Measurements from ENCODE around the gene MYPOP. TPM values are rescaled to one million over a fixed set of nuclear protein-coding genes. Genes with fewer than 3 reads are reported as not detected.
A peak's percentile ranks its signal among the peaks of the same experiment; 100 is the strongest.

MYPOP gene
- total and polyA plus RNA-seq, 9 of the 15 experiments (the other 6 are each of a cell fraction or from before 2014, with no cell fraction given) = 0.32 to 7.6 (median 1.6) TPM

DNA sequence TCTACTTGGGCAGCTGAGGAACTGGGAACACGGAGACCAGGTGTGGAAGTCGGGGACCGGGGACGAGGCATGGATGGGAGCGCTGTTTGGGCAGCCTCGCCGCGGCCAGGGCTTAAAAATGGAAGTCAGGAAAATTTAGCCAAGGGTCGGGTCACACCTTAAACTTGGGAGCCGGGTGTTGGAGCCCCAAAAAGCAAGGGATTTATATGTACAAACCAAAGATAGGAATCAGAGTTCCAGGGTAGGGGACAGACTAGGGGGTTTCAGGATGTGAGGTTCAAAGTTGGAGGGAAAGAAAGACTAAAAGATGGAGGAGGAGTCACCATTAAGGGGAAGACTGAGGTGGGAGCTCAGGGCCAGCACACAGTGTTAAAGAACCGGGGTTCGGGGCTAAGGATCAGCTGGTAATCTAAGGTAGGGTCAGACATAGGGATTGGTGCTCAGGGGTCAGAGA is 37.8 kb downstream of the MYPOP start:
- Histone ChIP-seq H3K4me1 (replicated peaks in 1 of 2; ENCODE audit: control insufficient read depth in 2 of 2, insufficient read depth in 2 of 2, low read length in 2 of 2) (peaks cover 23 to 45% of the 10 kb centered on the region in 2 experiments), H3K79me2 (ENCODE audit: control insufficient read depth, insufficient read depth, low read length) (peaks cover 51% of the 10 kb centered on the region), H2AFZ (ENCODE audit: low read depth, low read length) (peak overlapping the region; percentile 76), H3K4me2 (ENCODE audit: insufficient read depth, low read length) (peak overlapping the region; percentile 100), H3K4me3 (peak overlapping the region; percentile 95), H3K9me3 (replicated peaks; ENCODE audit: control insufficient read depth, insufficient read depth, low read depth, low read length) (no peaks in the 10 kb centered on the region), H4K20me1 (replicated peaks; ENCODE audit: control insufficient read depth, insufficient read depth, low read length) (no peaks in the 10 kb centered on the region), H3K27me3 (ENCODE audit: control insufficient read depth in 2 of 2, insufficient read depth in 2 of 2, low read length in 2 of 2) (no peaks in the 10 kb centered on the region), H3K9ac (ENCODE audit: insufficient read depth in 1 of 2, low read depth in 2 of 2, low read length in 2 of 2) (peak overlapping the region; percentile 52 to 94), H3K9me1 (ENCODE audit: control insufficient read depth, insufficient read depth, low read length) (peaks cover 2% of the 10 kb centered on the region), H3K27ac (ENCODE audit: extremely low read depth, low read depth, low read length) (peak overlapping the region; percentile 37; the same call in 2 of the 3 replicates), H3K36me3 (ENCODE audit: control insufficient read depth, insufficient read depth, low read length) (peaks cover 17% of the 10 kb centered on the region; the same call in 2 of the 3 replicates)
- 11% methylated on average over 12 of the region's 12 CpGs for WGBS (ENCODE audit: insufficient coverage, low coverage, missing lambda C conversion rate)
- no peak for ATAC-seq
- ChIA-PET POLR2A (interaction anchor here (0.5 to 2.1 kb wide), 11 partner anchors 8 to 755 kb away, joined by 3 to 11 read pairs (median 4); no protein-coding TSS in a partner anchor), CTCF (ENCODE audit: low intra/inter-chr PET ratio) (interaction anchor here (0.6 to 5.5 kb wide), 4 partner anchors 17 to 683 kb away, joined by 3 to 102 read pairs (median 10); partner anchors contain the start of gene IRF2BP1)
- intact Hi-C loops (cut with micrococcal nuclease) = no loop called here
- peak; percentile 26 for FAIRE-seq
- no TSS peak for BruUV-seq (replicated peaks)
- DNase-seq (ENCODE audit: extremely low read depth in 1 of 4, low spot score in 3 of 4) = no peak
- in situ Hi-C loops (cut with MboI) = no loop called here
- TF ChIP-seq, protein P1, sequence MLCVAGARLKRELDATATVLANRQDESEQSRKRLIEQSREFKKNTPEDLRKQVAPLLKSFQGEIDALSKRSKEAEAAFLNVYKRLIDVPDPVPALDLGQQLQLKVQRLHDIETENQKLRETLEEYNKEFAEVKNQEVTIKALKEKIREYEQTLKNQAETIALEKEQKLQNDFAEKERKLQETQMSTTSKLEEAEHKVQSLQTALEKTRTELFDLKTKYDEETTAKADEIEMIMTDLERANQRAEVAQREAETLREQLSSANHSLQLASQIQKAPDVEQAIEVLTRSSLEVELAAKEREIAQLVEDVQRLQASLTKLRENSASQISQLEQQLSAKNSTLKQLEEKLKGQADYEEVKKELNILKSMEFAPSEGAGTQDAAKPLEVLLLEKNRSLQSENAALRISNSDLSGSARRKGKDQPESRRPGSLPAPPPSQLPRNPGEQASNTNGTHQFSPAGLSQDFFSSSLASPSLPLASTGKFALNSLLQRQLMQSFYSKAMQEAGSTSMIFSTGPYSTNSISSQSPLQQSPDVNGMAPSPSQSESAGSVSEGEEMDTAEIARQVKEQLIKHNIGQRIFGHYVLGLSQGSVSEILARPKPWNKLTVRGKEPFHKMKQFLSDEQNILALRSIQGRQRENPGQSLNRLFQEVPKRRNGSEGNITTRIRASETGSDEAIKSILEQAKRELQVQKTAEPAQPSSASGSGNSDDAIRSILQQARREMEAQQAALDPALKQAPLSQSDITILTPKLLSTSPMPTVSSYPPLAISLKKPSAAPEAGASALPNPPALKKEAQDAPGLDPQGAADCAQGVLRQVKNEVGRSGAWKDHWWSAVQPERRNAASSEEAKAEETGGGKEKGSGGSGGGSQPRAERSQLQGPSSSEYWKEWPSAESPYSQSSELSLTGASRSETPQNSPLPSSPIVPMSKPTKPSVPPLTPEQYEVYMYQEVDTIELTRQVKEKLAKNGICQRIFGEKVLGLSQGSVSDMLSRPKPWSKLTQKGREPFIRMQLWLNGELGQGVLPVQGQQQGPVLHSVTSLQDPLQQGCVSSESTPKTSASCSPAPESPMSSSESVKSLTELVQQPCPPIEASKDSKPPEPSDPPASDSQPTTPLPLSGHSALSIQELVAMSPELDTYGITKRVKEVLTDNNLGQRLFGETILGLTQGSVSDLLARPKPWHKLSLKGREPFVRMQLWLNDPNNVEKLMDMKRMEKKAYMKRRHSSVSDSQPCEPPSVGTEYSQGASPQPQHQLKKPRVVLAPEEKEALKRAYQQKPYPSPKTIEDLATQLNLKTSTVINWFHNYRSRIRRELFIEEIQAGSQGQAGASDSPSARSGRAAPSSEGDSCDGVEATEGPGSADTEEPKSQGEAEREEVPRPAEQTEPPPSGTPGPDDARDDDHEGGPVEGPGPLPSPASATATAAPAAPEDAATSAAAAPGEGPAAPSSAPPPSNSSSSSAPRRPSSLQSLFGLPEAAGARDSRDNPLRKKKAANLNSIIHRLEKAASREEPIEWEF (CRISPR knock-in tag; IDR thresholded peaks at IDR 0.05) = no peak
- TF ChIP-seq CHCHD3 (CRISPR knock-in tag; IDR thresholded peaks at IDR 0.05) (no peak), GABPA (tag; conservative IDR thresholded peaks at IDR 0.05; ENCODE audit: low read depth) (no peak), PHF20 (IDR thresholded peaks at IDR 0.05; ENCODE audit: partially characterized antibody) (no peak), ZNF431 (CRISPR knock-in tag; IDR thresholded peaks at IDR 0.05) (0 out of 2 replicates have a peak, but pooled peaks have one; percentile 33), ZNF24 (IDR thresholded peaks at IDR 0.05) (no peak), MAZ (CRISPR knock-in tag; conservative IDR thresholded peaks at IDR 0.05 in 1 of 2, IDR thresholded peaks at IDR 0.05 in 1 of 2) (no peak), SMARCE1 (IDR thresholded peaks at IDR 0.05) (peak; percentile 23; the same call in 1 of the 2 replicates), CCAR2 (IDR thresholded peaks at IDR 0.05; ENCODE audit: low read depth, low read length) (no peak)
- TF ChIP-seq, protein P2, sequence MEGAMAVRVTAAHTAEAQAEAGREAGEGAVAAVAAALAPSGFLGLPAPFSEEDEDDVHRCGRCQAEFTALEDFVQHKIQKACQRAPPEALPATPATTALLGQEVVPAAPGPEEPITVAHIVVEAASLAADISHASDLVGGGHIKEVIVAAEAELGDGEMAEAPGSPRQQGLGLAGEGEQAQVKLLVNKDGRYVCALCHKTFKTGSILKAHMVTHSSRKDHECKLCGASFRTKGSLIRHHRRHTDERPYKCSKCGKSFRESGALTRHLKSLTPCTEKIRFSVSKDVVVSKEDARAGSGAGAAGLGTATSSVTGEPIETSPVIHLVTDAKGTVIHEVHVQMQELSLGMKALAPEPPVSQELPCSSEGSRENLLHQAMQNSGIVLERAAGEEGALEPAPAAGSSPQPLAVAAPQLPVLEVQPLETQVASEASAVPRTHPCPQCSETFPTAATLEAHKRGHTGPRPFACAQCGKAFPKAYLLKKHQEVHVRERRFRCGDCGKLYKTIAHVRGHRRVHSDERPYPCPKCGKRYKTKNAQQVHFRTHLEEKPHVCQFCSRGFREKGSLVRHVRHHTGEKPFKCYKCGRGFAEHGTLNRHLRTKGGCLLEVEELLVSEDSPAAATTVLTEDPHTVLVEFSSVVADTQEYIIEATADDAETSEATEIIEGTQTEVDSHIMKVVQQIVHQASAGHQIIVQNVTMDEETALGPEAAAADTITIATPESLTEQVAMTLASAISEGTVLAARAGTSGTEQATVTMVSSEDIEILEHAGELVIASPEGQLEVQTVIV (CRISPR knock-in tag; IDR thresholded peaks at IDR 0.05; ENCODE audit: borderline replicate concordance) = no peak
- TF ChIP-seq, protein P3, sequence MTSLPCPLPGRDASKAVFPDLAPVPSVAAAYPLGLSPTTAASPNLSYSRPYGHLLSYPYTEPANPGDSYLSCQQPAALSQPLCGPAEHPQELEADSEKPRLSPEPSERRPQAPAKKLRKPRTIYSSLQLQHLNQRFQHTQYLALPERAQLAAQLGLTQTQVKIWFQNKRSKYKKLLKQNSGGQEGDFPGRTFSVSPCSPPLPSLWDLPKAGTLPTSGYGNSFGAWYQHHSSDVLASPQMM (CRISPR knock-in tag; IDR thresholded peaks at IDR 0.05) = no peak
- TF ChIP-seq, protein P4, sequence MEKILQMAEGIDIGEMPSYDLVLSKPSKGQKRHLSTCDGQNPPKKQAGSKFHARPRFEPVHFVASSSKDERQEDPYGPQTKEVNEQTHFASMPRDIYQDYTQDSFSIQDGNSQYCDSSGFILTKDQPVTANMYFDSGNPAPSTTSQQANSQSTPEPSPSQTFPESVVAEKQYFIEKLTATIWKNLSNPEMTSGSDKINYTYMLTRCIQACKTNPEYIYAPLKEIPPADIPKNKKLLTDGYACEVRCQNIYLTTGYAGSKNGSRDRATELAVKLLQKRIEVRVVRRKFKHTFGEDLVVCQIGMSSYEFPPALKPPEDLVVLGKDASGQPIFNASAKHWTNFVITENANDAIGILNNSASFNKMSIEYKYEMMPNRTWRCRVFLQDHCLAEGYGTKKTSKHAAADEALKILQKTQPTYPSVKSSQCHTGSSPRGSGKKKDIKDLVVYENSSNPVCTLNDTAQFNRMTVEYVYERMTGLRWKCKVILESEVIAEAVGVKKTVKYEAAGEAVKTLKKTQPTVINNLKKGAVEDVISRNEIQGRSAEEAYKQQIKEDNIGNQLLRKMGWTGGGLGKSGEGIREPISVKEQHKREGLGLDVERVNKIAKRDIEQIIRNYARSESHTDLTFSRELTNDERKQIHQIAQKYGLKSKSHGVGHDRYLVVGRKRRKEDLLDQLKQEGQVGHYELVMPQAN (IDR thresholded peaks at IDR 0.05; ENCODE audit: borderline replicate concordance) = no peak
